ENCODE measurements around the gene PALM2AKAP2.

- TF ChIP-seq, protein P1, sequence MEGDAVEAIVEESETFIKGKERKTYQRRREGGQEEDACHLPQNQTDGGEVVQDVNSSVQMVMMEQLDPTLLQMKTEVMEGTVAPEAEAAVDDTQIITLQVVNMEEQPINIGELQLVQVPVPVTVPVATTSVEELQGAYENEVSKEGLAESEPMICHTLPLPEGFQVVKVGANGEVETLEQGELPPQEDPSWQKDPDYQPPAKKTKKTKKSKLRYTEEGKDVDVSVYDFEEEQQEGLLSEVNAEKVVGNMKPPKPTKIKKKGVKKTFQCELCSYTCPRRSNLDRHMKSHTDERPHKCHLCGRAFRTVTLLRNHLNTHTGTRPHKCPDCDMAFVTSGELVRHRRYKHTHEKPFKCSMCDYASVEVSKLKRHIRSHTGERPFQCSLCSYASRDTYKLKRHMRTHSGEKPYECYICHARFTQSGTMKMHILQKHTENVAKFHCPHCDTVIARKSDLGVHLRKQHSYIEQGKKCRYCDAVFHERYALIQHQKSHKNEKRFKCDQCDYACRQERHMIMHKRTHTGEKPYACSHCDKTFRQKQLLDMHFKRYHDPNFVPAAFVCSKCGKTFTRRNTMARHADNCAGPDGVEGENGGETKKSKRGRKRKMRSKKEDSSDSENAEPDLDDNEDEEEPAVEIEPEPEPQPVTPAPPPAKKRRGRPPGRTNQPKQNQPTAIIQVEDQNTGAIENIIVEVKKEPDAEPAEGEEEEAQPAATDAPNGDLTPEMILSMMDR (conservative IDR thresholded peaks at IDR 0.05; ENCODE audit: low read length): no peak
- TF ChIP-seq EZH2phosphoT487 (IDR thresholded peaks at IDR 0.05; ENCODE audit: borderline replicate concordance): no peak
Observed at GRCh38 chr9:109753308-109753707, 26.7 kb upstream of the PALM2AKAP2 start.
